Thoracic aorta (tissue), 2 donors: ENCODE results near the gene MAPK8. TPM values are rescaled to one million over a fixed set of nuclear protein-coding genes. Genes with fewer than 3 reads are reported as not detected.

Experiments used
- ATAC-seq: fragments of 150-250 bp; one replicate; pipeline ENCODE4 v1.8.0; 2017; ENCODE audit warnings: low read depth; ENCODE audit not compliant: insufficient number of reproducible peaks, low FRiP score
- DNase-seq: peaks from one replicate; pipeline ENCODE4 v3.0.0-alpha.2; 2020; ENCODE audit warnings: low spot score
- H3K27ac ChIP-seq, 2 donors: fragments of 200-600 bp; sonication (generic); 1 replicate in 1 of 2; 2 replicates in 1 of 2; pipeline ENCODE4 v1.5.1; 2016; ENCODE audit warnings: mild to moderate bottlenecking in 2 of 2, moderate library complexity in 2 of 2
- H3K27me3 ChIP-seq: fragments of 200-600 bp; sonication (generic); replicated peaks from 2 replicates; pipeline ENCODE4 v1.6.0; 2016; ENCODE audit warnings: mild to moderate bottlenecking; ENCODE audit not compliant: insufficient read depth
- H3K36me3 ChIP-seq: fragments of 200-600 bp; sonication (generic); one replicate; pipeline ENCODE4 v1.5.1; 2016
- H3K4me1 ChIP-seq, 2 donors: fragments of 200-600 bp; sonication (generic); 1 replicate in 1 of 2; 2 replicates in 1 of 2; pipeline versions ENCODE4 v1.5.1 to v1.6.0; 2016; ENCODE audit warnings: low read depth in 2 of 2, mild to moderate bottlenecking in 1 of 2; ENCODE audit not compliant: control insufficient read depth in 1 of 2
- H3K4me3 ChIP-seq: fragments of 200-600 bp; sonication (generic); 2 replicates; pipeline ENCODE4 v1.5.1; 2016; ENCODE audit warnings: mild to moderate bottlenecking
- H3K9me3 ChIP-seq: fragments of 200-600 bp; sonication (generic); 2 replicates; pipeline ENCODE4 v1.5.1; 2016
- CTCF ChIP-seq: fragments of 200-600 bp; sonication (generic); IDR thresholded peaks from one replicate; pipeline ENCODE4 v1.5.1; 2019; ENCODE audit warnings: antibody characterized with exemption
- total RNA-seq, 2 donors: library from RNA; depleted of rRNA; stranded (reverse); fragments of >200 nt; gene quantifications; one replicate each; pipeline versions ENCODE4 v1.1.0 to v1.2.3, GENCODE V29; 2016

Gene MAPK8
- total RNA-seq, 2 donors from 2014 or later, result 19.5 to 57.4 TPM

GRCh38 chr10:48390558-48390871, 84.0 kb downstream of the MAPK8 start:
- DNase-seq (no peak), ATAC-seq (no peak)
- Histone ChIP-seq H3K36me3 (no peaks in the 10 kb centered on the region), H3K27ac (no peak overlapping the region), H3K27me3 (no peaks in the 10 kb centered on the region), H3K4me1 (peaks cover 6 to 11% of the 10 kb centered on the region in 2 donors), H3K9me3 (no peaks in the 10 kb centered on the region), H3K4me3 (no peak overlapping the region)
- no peak for TF ChIP-seq CTCF

- no peaks in the 10 kb centered on the region for H3K27me3 ChIP-seq
- no peaks in the 10 kb centered on the region for H3K36me3 ChIP-seq
- TF ChIP-seq CTCF, result no peak
- H3K4me1 ChIP-seq, result peaks cover 6 to 11% of the 10 kb centered on the region in 2 donors
- no peak overlapping the region for H3K27ac ChIP-seq
- ATAC-seq, result no peak
- no peak overlapping the region for H3K4me3 ChIP-seq
- no peak for DNase-seq
- no peaks in the 10 kb centered on the region for H3K9me3 ChIP-seq
Measured at GRCh38 chr10:48390933-48391845, 84.7 kb downstream of the MAPK8 start.

DNA sequence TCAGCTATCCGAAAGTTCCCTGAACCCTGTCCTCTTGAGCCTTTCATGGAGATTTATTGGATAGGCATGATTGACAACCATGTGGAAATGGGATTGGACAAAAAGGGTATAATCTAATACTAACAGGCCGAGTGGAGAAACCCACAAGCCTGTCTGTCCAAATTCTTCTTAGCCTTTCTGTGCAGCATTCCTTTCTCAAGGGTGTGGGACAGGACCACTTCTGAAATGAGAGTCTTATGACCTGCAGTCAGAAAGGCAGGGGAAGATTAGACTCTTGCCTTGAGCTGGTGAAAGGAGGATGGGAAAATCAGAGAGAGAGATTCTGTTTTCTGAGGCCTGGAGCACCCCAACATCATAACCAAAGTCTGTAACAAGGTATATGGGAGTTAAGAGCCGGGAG, 85.5 kb downstream of the MAPK8 start:
- no peak for TF ChIP-seq CTCF
- no peak for DNase-seq
- Histone ChIP-seq H3K27ac (no peak overlapping the region), H3K4me1 (peaks cover 6 to 11% of the 10 kb centered on the region in 2 donors), H3K36me3 (no peaks in the 10 kb centered on the region), H3K27me3 (no peaks in the 10 kb centered on the region), H3K9me3 (no peaks in the 10 kb centered on the region), H3K4me3 (no peak overlapping the region)
- no peak for ATAC-seq

DNA sequence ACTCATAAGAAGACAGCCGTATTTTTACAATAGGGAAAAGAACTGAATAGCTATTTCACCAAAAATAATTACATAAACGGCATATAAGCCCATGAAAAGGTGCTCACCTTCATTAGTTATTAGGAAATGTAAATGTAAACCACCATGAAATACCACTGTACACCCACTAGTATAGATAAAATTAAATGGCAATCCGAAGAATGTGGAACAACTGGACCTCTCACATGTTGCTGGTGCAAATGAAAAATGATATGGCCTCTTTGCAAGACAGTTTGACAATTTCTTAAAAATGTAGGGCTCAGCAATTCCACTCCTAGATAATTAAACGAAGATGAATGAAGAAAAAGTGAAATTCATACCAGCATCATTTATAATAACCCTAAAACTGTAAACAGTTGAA, 91.8 kb downstream of the MAPK8 start:
- Histone ChIP-seq H3K27ac (no peak overlapping the region), H3K27me3 (no peaks in the 10 kb centered on the region), H3K4me1 (no peaks in the 10 kb centered on the region), H3K4me3 (no peak overlapping the region), H3K9me3 (no peaks in the 10 kb centered on the region), H3K36me3 (no peaks in the 10 kb centered on the region)
- TF ChIP-seq CTCF, result no peak
- no peak for DNase-seq
- ATAC-seq, result no peak

DNA sequence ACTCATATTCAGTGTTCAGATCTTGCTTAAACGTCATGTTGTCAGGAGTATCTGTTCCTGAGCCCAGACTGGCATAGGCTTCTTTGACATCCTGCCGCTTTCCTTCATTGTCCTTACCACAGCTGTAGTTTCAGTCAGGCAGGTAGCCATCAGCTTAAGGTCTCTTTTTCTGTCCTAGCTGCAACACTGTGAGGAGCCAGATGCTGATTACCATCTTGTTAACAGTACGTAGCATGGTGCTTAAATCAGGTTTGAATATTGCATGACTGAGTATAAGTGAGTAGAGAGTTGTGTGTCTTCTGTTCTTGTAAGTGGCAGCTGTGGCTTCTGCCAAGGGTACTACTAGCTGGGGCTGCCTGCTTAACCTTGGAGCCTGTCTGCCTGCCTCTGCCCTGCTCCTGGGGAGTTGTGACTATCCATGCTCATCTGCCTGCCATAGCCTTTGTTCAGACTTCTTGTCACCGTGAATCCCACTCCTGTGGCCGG, 92.6 kb downstream of the MAPK8 start:
- H3K27ac ChIP-seq, result no peak overlapping the region
- no peak for TF ChIP-seq CTCF
- DNase-seq (no peak), ATAC-seq (no peak)
- H3K4me3 ChIP-seq, result no peak overlapping the region
- H3K27me3 ChIP-seq, result no peaks in the 10 kb centered on the region
- H3K9me3 ChIP-seq, result no peaks in the 10 kb centered on the region
- no peaks in the 10 kb centered on the region for H3K36me3 ChIP-seq
- no peaks in the 10 kb centered on the region for H3K4me1 ChIP-seq
